NCI-H2029 (cell line): ENCODE data around the gene GRPEL2.

Experiments used
- DNase-seq: peaks from one replicate; lab custom pipeline; 2025; lab: John Stamatoyannopoulos, UW

Gene GRPEL2

DNA sequence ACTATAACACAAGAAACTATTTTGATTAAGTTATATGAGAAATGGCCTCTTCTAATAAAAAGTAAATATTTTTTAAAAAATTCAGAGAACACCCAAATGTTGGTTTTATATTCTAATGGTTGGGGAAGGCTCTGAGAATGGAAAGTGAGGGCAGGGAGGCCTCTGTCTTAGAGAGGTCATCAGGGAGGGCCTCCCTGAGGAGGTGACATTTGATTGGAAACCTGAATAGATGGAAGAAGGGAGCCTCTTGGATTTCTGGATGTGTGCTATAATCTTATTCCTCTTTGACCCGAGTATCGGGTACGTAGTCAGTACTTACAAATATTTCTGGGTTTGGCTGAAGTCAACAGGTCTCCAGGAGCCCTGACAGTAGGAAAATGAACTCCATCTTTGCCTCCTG is 26.1 kb upstream of the GRPEL2 start:
- no peak for DNase-seq

GRCh38 chr5:149320791-149321330 is 24.4 kb upstream of the GRPEL2 start:
- peak; percentile 90 for DNase-seq

DNA sequence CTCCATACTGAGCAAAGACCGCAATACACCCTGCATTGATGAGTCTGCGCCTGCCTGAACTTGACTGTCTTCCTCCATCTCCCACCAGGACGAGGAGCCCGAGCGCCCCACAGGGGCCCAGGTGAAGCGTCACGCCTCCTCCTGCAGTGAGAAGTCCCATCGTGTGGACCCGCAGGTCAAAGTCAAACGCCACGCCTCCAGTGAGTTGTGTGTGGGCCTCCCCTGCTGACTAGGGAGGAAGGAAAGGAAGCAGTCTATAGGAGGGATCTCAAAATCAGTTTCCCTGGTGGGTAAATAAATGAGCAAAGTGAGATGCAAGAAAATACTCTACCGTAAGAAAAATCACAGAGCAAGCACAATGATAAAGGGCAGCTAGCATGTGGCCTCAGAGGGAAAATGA is 22.8 kb upstream of the GRPEL2 start:
- no peak for DNase-seq

- DNase-seq: no peak
Observed at GRCh38 chr5:149323210-149323609, 22.1 kb upstream of the GRPEL2 start.

- DNase-seq: no peak
Observed at GRCh38 chr5:149323621-149324205, 21.6 kb upstream of the GRPEL2 start.

GRCh38 chr5:149324641-149325040 is 20.7 kb upstream of the GRPEL2 start:
- DNase-seq: no peak

DNA sequence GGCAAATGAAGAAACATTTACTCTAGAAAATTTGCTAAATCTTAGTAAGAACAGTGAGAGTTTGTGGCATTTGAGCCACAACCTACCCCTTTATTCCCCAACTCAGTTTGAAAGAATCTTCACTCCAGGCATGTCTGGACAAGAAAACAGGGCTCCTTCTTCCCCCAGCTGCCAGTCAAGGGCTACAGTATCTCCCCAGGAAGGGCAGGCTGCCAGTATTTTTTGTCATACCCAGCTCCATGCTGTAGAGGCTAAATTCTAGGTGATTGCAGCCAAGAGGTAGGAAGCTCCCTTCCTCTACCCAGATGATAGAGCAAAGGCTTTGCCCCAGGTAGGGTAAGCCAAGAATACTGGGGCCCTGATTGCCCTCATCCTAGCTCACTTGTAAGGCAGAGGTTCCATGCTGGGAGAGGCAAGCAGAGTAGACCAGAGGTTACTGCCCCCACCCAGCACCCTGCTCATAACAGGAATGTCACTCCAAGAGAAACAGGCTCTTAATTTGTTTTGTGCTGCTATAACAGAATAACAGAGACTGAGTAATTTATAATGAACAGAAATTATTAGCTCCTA is 20.0 kb upstream of the GRPEL2 start:
- no peak for DNase-seq

GRCh38 chr5:149325894-149326293 is 19.4 kb upstream of the GRPEL2 start:
- no peak for DNase-seq

- DNase-seq: no peak
Observed at GRCh38 chr5:149326611-149327010, 18.7 kb upstream of the GRPEL2 start.

DNA sequence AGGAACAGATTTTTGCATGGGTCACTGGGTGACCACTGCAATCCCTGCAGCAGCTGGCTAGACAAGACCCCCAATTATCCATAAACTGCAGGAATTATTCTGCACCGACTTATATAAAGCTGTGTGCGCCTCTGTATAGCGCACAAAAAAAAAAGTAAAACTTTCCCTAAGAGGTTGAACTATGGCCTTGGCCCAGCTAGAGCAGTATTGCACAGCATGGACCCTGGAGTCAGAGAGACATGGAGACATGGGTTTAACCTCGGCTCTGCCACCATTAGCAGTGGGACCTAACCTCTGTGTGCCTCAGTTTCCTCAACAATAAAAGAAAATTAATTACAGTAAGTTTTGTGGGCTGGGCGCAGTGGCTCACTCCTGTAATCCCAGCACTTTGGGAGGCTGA is 17.1 kb upstream of the GRPEL2 start:
- DNase-seq: no peak

GRCh38 chr5:149333711-149334443 is 11.4 kb upstream of the GRPEL2 start:
- DNase-seq: no peak

- peak; percentile 70 for DNase-seq
Observed at GRCh38 chr5:149337736-149338135, 7.6 kb upstream of the GRPEL2 start.

DNA sequence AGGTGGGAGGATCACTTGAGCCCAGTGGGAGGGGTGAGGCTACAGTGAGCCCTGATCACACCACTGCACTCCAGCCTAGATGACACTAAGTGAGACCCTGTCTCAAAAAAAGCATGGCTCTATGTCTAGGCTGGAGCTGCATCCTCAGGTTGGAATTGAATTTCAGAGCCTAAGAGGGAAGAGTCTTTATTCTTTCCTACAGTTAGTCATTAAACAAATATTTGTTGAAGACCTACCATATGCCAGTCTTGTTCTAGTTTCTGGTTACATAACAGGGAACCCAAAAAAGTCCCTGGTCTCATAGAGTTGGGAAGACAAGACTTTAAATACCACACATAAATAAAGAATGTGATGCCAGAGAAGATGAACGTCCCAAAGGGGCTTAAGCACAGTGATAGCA is 6.9 kb upstream of the GRPEL2 start:
- peak; percentile 72 for DNase-seq

DNA sequence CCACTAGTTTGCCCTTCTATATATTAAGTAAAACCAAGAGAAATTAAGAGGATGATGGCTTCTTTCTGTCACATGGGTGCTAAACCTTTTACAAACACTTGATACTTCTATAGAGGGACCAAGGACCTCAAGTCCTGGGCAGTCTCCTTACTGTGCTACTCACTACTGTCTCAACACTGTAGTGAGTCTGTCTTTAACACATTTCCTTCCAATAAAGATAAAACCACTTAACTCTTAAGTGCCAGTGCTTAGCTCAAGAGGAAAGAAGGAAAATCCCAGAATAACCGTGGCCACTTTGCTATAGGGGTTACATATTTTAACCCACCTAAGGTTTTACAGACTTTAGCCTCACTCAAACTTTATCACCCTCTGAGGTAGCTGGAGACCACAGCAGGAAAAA is 4.4 kb upstream of the GRPEL2 start:
- no peak for DNase-seq

DNA sequence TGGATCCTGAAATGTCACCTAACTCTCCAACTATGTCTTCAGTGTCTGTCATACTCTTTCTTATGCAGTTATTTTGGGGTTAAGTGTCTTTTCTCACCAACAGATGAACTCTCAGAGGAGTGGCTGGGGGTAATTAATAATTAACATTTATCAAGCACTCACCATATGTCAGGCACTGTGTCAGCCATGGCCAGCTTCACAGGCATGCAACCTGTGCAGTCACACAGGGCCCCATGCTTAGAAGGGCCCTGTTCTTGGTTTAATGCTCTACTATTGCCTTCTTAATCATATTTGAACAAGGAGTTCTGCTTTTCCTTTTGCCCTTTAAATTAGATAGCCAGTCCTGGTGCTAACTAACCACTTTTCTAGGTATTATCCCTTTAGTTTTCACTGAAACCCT is 3.4 kb upstream of the GRPEL2 start:
- no peak for DNase-seq

- DNase-seq: no peak
Observed at GRCh38 chr5:149344151-149344550, 1.1 kb upstream of the GRPEL2 start.

DNA sequence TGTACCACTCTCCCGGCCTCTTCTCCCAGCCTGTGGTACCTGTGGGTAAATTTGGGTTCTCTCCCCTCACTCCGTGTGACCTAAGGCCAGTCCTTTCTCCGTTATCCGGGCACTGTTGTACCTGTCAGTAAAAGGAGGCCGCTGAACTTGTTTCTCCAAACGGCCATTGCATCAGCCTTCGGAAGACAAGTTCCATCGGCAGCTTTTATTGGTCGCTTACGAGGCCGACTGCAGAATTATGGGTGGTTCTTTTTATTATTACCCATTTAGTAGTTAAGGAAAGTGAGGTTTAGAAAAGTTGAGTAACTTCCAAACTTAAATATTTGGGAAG is 558 bp downstream of the GRPEL2 start:
- DNase-seq: no peak

DNA sequence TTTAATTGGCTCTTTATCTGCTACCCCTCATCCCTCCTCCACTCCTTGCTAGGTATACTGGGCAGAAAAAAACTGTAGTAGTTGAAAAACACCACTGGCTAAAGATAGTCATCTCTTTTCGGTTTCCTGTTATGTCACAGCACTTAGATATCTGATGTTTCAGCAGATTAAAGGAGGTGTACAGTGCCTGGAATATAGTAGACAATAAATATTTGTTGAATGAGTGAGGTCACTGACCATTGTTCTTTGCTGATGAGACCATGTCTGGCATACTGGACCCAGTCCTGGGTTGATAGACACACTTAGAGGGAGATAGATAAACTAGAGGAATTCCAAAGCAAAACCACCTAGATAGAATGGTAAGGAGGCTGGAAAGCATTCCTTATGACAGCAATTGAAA is 3.2 kb downstream of the GRPEL2 start:
- DNase-seq: no peak

- no peak for DNase-seq
Observed at GRCh38 chr5:149349382-149349781, 4.1 kb downstream of the GRPEL2 start.

- no peak for DNase-seq
Observed at GRCh38 chr5:149352169-149352568, 6.9 kb downstream of the GRPEL2 start.

DNA sequence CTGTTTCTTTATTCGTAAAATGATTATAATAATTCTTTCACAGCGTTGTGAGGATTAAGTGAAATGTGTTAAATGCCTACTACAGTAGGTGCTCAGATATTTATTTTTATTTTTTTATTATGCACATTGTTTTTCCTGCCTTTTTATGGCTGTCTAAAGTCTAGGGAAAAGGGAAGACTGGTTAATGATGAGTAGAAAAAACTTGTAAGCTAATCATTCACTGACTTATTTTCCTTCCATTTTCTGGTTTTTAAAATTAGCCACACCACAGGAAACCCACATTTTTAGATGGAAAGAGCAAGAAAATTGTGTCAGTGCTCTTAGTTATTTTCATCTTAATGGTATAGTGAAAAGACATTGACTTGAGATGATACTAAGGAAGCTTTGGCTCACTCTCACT is 8.6 kb downstream of the GRPEL2 start:
- no peak for DNase-seq

DNA sequence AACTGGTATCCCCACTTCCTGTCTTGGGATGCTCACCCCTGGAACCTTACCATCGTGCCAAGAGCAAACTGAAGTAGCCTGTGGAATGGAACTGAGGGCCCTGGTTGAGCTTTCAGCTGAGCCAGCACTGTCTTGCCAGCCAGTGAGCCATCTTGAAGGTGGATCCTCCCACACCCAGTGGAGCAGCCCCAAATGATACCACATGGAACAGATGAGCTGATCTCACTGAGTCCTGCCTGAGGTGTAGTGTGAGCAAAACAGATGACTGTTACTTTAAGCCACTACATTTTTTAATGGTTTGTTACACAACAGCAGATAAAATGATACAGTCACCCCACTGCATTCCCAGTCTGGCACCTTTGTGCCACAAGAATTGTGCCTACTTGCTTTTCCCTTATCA is 10.4 kb downstream of the GRPEL2 start:
- DNase-seq: no peak

- DNase-seq: no peak
Observed at GRCh38 chr5:149356391-149356790, 11.1 kb downstream of the GRPEL2 start.
